Aorta (tissue), 5 donors: Measurements from ENCODE around the gene TP53RK. TPM values are rescaled to one million over a fixed set of nuclear protein-coding genes. Genes with fewer than 3 reads are reported as not detected.

Source experiments
- ATAC-seq: fragments of 200-7000 bp; cut with Tn5 transposase; one replicate; pipeline ENCODE4 v1.9.1; 2022; ENCODE audit warnings: moderate library complexity; ENCODE audit not compliant: low FRiP score
- DNase-seq, 2 donors: peaks; one replicate each; pipeline ENCODE4 v3.0.0-alpha.2; 2020
- H3K27ac ChIP-seq, 2 donors: one replicate each; pipeline ENCODE4 v1.5.1; 2013; ENCODE audit warnings: low read length in 2 of 2, mild to moderate bottlenecking in 2 of 2, moderate library complexity in 2 of 2, control low read depth in 1 of 2, inconsistent platforms in 1 of 2, low read depth in 1 of 2
- H3K27me3 ChIP-seq, 2 donors: one replicate each; pipeline ENCODE4 v1.6.1; 2013; ENCODE audit warnings: control low read depth in 1 of 2, low read length in 1 of 2, mild to moderate bottlenecking in 1 of 2, moderate library complexity in 1 of 2; ENCODE audit not compliant: insufficient read depth in 2 of 2, control insufficient read depth in 1 of 2
- H3K36me3 ChIP-seq, 2 donors: one replicate each; pipeline ENCODE4 v1.6.1; 2013; ENCODE audit warnings: control low read depth in 1 of 2, low read length in 1 of 2, mild to moderate bottlenecking in 1 of 2; ENCODE audit not compliant: insufficient read depth in 2 of 2, control insufficient read depth in 1 of 2
- H3K4me1 ChIP-seq, 2 donors: one replicate each; pipeline ENCODE4 v1.6.1; 2013; ENCODE audit warnings: low read length in 2 of 2, control low read depth in 1 of 2, mild to moderate bottlenecking in 1 of 2, moderate library complexity in 1 of 2; ENCODE audit not compliant: insufficient read depth in 2 of 2, control insufficient read depth in 1 of 2
- H3K4me3 ChIP-seq, 2 donors: one replicate each; pipeline ENCODE4 v1.5.1; 2013; ENCODE audit warnings: low read length in 2 of 2, control low read depth in 1 of 2, mild to moderate bottlenecking in 1 of 2
- H3K9me3 ChIP-seq: one replicate; pipeline ENCODE4 v1.6.1; 2013; ENCODE audit warnings: mild to moderate bottlenecking, low read length; ENCODE audit not compliant: control insufficient read depth
- WGBS, 2 donors: extraction: QIAGEN DNeasy Blood & Tissue Kit; methylation state at CpG; one replicate each; pipeline ENCODE4 v1.1.7; 2013; 5-methylcytosine and 5-hydroxymethylcytosine counted together
- intact Hi-C, 2 donors: fragments of 100-400 bp; cut with DNase I; formaldehyde crosslinking; loops; one replicate each; pipeline versions ENCODE4 v1.14.2 to v1.15.0; 2022
- polyA plus RNA-seq, 2 donors: library from polyadenylated mRNA; stranded (reverse); fragments of 200-250 nt; gene quantifications; one replicate each; pipeline ENCODE4 v1.2.3, GENCODE V29; 2013
- total RNA-seq, 2 donors: library from RNA; stranded (reverse); fragmentation: NEBNext Ultra II Directional; extraction: Animal tissue kit (Norgen Biotek cat#: 25700); gene quantifications; one replicate each; pipeline ENCODE4 v1.2.1, GENCODE V29; 2021
- donor health status: healthy with polysubstance abuse.
- donor health status: Bipolar disorder and iron deficiency.
- donor health status: DM: no; HTN: no; CAD: no.
- donor health status: DM: no; HTN: no; CAD: no.
- donor health status: DM: yes; HTN: yes; CAD: no.

The TP53RK gene
- total and polyA plus RNA-seq, 4 donors, result 9.3 to 10.4 (median 9.4) TPM

GRCh38 chr20:46673394-46674252, 15.6 kb downstream of the TP53RK start:
- WGBS, 2 donors, result 60 to 61% methylated on average over 11 of the region's 11 CpGs
- no peaks in the 10 kb centered on the region for H3K27me3 ChIP-seq
- H3K9me3 ChIP-seq, result peaks cover 3% of the 10 kb centered on the region
- ATAC-seq (no peak), DNase-seq (no peak)
- H3K27ac ChIP-seq, result no peak overlapping the region
- no peaks in the 10 kb centered on the region for H3K36me3 ChIP-seq
- intact Hi-C loops, result no loop called here
- no peaks in the 10 kb centered on the region for H3K4me1 ChIP-seq
- H3K4me3 ChIP-seq, result no peak overlapping the region

- intact Hi-C loops, result no loop called here
- no peak overlapping the region for H3K27ac ChIP-seq
- no peaks in the 10 kb centered on the region for H3K27me3 ChIP-seq
- DNase-seq (no peak), ATAC-seq (no peak)
- no peak overlapping the region for H3K4me3 ChIP-seq
- H3K4me1 ChIP-seq, result no peaks in the 10 kb centered on the region
- H3K36me3 ChIP-seq, result no peaks in the 10 kb centered on the region
- 96% methylated on average over 5 of the region's 5 CpGs for WGBS, 2 donors
- H3K9me3 ChIP-seq, result peaks cover 3% of the 10 kb centered on the region
These were observed 16.6 kb downstream of the TP53RK start for GRCh38 chr20:46672543-46673148.

GRCh38 chr20:46671866-46672542, 17.2 kb downstream of the TP53RK start:
- intact Hi-C loops, result no loop called here
- ATAC-seq (no peak), DNase-seq (no peak)
- Histone ChIP-seq H3K36me3 (no peaks in the 10 kb centered on the region), H3K9me3 (peaks cover 3% of the 10 kb centered on the region), H3K4me3 (no peak overlapping the region), H3K4me1 (no peaks in the 10 kb centered on the region), H3K27ac (no peak overlapping the region), H3K27me3 (no peaks in the 10 kb centered on the region)
- 96 to 98% methylated on average over 3 of the region's 3 CpGs for WGBS, 2 donors

- Histone ChIP-seq H3K4me1 (no peaks in the 10 kb centered on the region), H3K36me3 (no peaks in the 10 kb centered on the region), H3K27ac (no peak overlapping the region), H3K9me3 (peaks cover 3% of the 10 kb centered on the region), H3K27me3 (no peaks in the 10 kb centered on the region), H3K4me3 (no peak overlapping the region)
- intact Hi-C loops, result no loop called here
- DNase-seq (no peak), ATAC-seq (no peak)
- 90 to 96% methylated on average over 3 of the region's 3 CpGs for WGBS, 2 donors
These were observed 18.4 kb downstream of the TP53RK start for GRCh38 chr20:46670585-46671584.

GRCh38 chr20:46670228-46670584, 19.0 kb downstream of the TP53RK start:
- H3K27me3 ChIP-seq, result no peaks in the 10 kb centered on the region
- no peak overlapping the region for H3K4me3 ChIP-seq
- intact Hi-C loops, result no loop called here
- ATAC-seq (no peak), DNase-seq (no peak)
- H3K36me3 ChIP-seq, result no peaks in the 10 kb centered on the region
- H3K4me1 ChIP-seq, result no peaks in the 10 kb centered on the region
- H3K27ac ChIP-seq, result no peak overlapping the region
- H3K9me3 ChIP-seq, result peaks cover 3% of the 10 kb centered on the region
- 89 to 92% methylated on average over 2 of the region's 2 CpGs for WGBS, 2 donors

GRCh38 chr20:46666818-46667515, 22.3 kb downstream of the TP53RK start:
- Histone ChIP-seq H3K36me3 (no peaks in the 10 kb centered on the region), H3K27ac (no peak overlapping the region), H3K4me3 (no peak overlapping the region), H3K4me1 (no peaks in the 10 kb centered on the region), H3K9me3 (peaks cover 3% of the 10 kb centered on the region), H3K27me3 (no peaks in the 10 kb centered on the region)
- 86 to 91% methylated on average over 6 of the region's 6 CpGs for WGBS, 2 donors
- DNase-seq, result no peak
- intact Hi-C loops, result no loop called here
- no peak for ATAC-seq

GRCh38 chr20:46666306-46666705, 22.9 kb downstream of the TP53RK start:
- 98 to 100% methylated on average over 3 of the region's 3 CpGs for WGBS, 2 donors
- DNase-seq, result no peak

GRCh38 chr20:46665602-46666001, 23.6 kb downstream of the TP53RK start:
- 95 to 96% methylated on average over 3 of the region's 3 CpGs for WGBS, 2 donors
- intact Hi-C loops, result no loop called here
- ATAC-seq, result no peak

More at GRCh38 chr20:46666306-46666705, 22.9 kb downstream of the TP53RK start:
- no peaks in the 10 kb centered on the region for H3K27me3 ChIP-seq
- peaks cover 3% of the 10 kb centered on the region for H3K9me3 ChIP-seq
- H3K36me3 ChIP-seq, result no peaks in the 10 kb centered on the region
- no peak overlapping the region for H3K27ac ChIP-seq
- ATAC-seq, result no peak
- no peak overlapping the region for H3K4me3 ChIP-seq
- H3K4me1 ChIP-seq, result no peaks in the 10 kb centered on the region
- intact Hi-C loops, result no loop called here

More at GRCh38 chr20:46665602-46666001, 23.6 kb downstream of the TP53RK start:
- H3K27ac ChIP-seq, result no peak overlapping the region
- H3K27me3 ChIP-seq, result no peaks in the 10 kb centered on the region
- peaks cover 3% of the 10 kb centered on the region for H3K9me3 ChIP-seq
- H3K4me1 ChIP-seq, result no peaks in the 10 kb centered on the region
- no peak overlapping the region for H3K4me3 ChIP-seq
- DNase-seq, result no peak
- H3K36me3 ChIP-seq, result no peaks in the 10 kb centered on the region
